PC-9 (cell line): ENCODE measurements around the gene CYBA. TPM values are rescaled to one million over a fixed set of nuclear protein-coding genes. Genes with fewer than 3 reads are reported as not detected.

ENCODE experiments used
- BruUV-seq: library from RNA; stranded (reverse); fragments of 400-500 nt; replicated peaks from 2 replicates; lab custom pipeline; 2021; lab: Mats Ljungman, UMichigan
- CTCF ChIA-PET: fragments of 300-600 bp; sonication (Branson Sonifier 250); formaldehyde crosslinking; loops from one replicate; lab custom pipeline; 2022; ENCODE audit warnings: antibody characterized with exemption; lab: Charles Lee
- POLR2A ChIA-PET: fragments of 300-600 bp; sonication (Branson Sonifier 250); formaldehyde crosslinking; loops from one replicate; lab custom pipeline; 2022; ENCODE audit warnings: antibody characterized with exemption; ENCODE audit not compliant: unreplicated experiment; lab: Charles Lee
- DNase-seq, 2 experiments: peaks; one replicate each; pipeline versions ENCODE4 v3.0.0 to v3.0.0-alpha.2; 2015 to 2022; ENCODE audit warnings: mixed read lengths in 1 of 2
- H2AFZ ChIP-seq: fragments of 200-600 bp; sonication (generic); 2 replicates; pipeline ENCODE4 v1.8.1; 2017; ENCODE audit warnings: antibody characterized with exemption
- H3F3A ChIP-seq: fragments of 200-600 bp; sonication (generic); 2 replicates; pipeline ENCODE4 v1.8.1; 2017; ENCODE audit warnings: antibody characterized with exemption, mild to moderate bottlenecking, low read depth; ENCODE audit not compliant: insufficient read depth
- H3K27ac ChIP-seq: fragments of 200-600 bp; sonication (generic); 2 replicates; pipeline ENCODE4 v1.6.1; 2016; ENCODE audit warnings: mixed run types
- H3K27me3 ChIP-seq: fragments of 200-600 bp; sonication (generic); 2 replicates; pipeline ENCODE4 v1.6.1; 2016; ENCODE audit warnings: low read depth, mixed run types; ENCODE audit not compliant: insufficient read depth
- H3K36me3 ChIP-seq: fragments of 200-600 bp; sonication (generic); 2 replicates; pipeline ENCODE4 v1.6.1; 2016; ENCODE audit warnings: low read depth, mixed run types
- H3K4me1 ChIP-seq: fragments of 200-600 bp; sonication (generic); replicated peaks from 2 replicates; pipeline ENCODE4 v1.6.1; 2016; ENCODE audit warnings: mixed run types; ENCODE audit not compliant: insufficient read depth
- H3K4me2 ChIP-seq: fragments of 200-600 bp; sonication (generic); 2 replicates; pipeline ENCODE4 v1.6.1; 2017; ENCODE audit warnings: mixed run types
- H3K4me3 ChIP-seq: fragments of 200-600 bp; sonication (generic); 2 replicates; pipeline ENCODE4 v1.6.1; 2016; ENCODE audit warnings: mixed run types
- H3K79me2 ChIP-seq: fragments of 200-600 bp; sonication (generic); 2 replicates; pipeline ENCODE4 v1.6.1; 2017; ENCODE audit warnings: low read depth, mixed run types
- H3K9me2 ChIP-seq: fragments of 200-600 bp; sonication (generic); 2 replicates; pipeline ENCODE4 v1.8.1; 2017; ENCODE audit warnings: mild to moderate bottlenecking; ENCODE audit not compliant: insufficient read depth
- H3K9me3 ChIP-seq: fragments of 200-600 bp; sonication (generic); 2 replicates; pipeline ENCODE4 v1.8.1; 2016; ENCODE audit warnings: low read depth; ENCODE audit not compliant: insufficient read depth
- H4K20me1 ChIP-seq: fragments of 200-600 bp; sonication (generic); 2 replicates; pipeline ENCODE4 v1.8.1; 2017; ENCODE audit not compliant: insufficient read depth
- EZH2 ChIP-seq: fragments of 200-600 bp; sonication (generic); IDR thresholded peaks from 2 replicates; pipeline ENCODE4 v1.8.0; 2017; ENCODE audit warnings: antibody characterized with exemption, low read depth
- intact Hi-C: fragments of 100-400 bp; cut with micrococcal nuclease; formaldehyde crosslinking; loops from one replicate; pipeline ENCODE4 v1.10.0; 2022; ENCODE audit not compliant: unreplicated experiment
- total RNA-seq: library from RNA; stranded (reverse); gene quantifications from 2 replicates; pipeline ENCODE4 v1.2.3, GENCODE V29; 2021
- TF ChIP-seq, protein P1 (sequence below): fragments of 200-600 bp; sonication (generic); conservative IDR thresholded peaks from 2 replicates; pipeline ENCODE4 v1.6.1; 2017; ENCODE audit warnings: mixed run types, antibody characterized with exemption, mild to moderate bottlenecking, moderate library complexity

CYBA gene
- total RNA-seq, 1 experiment from 2014 or later, result 8.0 TPM

DNA sequence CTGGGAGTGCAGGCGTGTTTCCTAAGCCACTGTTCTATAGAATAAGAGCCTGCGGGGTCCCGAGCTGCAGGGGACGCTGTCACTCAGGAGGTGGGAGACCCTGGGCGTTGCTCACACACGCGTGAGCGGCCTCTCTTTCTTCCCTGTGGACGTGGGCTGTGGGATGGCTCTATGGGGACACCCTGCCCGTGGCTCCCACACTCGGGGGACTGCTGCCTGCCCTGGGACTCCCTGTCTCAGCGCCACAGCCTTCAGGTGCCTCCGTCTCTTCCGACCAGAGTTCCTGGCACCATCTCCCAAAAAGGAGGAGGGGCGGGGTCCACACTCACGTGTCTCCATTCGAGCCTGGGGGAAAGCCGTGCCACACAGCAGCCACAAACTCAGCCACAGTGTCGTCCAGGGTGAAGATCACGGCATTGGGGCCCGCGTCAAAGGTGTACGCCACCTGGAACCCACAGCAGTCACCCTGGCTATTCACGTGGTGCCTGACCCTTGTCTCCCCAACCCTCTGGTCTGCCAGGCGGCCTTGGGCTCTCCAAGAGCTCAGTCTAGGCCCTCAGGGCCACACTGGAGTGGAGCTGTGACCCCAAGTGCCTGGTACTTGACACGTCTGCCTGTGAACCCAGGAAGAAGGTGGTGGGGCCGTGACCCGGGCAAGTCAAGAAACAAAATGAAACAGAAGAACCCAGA lies 3.7 kb upstream of the CYBA start:
- Histone ChIP-seq H2AFZ (no peak overlapping the region), H3K9me2 (no peaks in the 10 kb centered on the region), H3K36me3 (no peaks in the 10 kb centered on the region), H3F3A (peaks cover 13% of the 10 kb centered on the region; the same call in 1 of the 2 replicates), H3K4me1 (no peaks in the 10 kb centered on the region), H4K20me1 (peaks cover 6% of the 10 kb centered on the region; the same call in 1 of the 2 replicates), H3K27ac (no peak overlapping the region), H3K9me3 (no peaks in the 10 kb centered on the region), H3K27me3 (no peaks in the 10 kb centered on the region), H3K79me2 (0 out of 2 replicates have a peak, but pooled peaks cover 6% of the 10 kb centered on the region), H3K4me2 (no peak overlapping the region), H3K4me3 (no peak overlapping the region)
- CTCF ChIA-PET, result interaction anchor here (0.6 kb wide), 1 partner anchor 57 kb away, joined by 4 read pairs; no protein-coding TSS in a partner anchor
- BruUV-seq, result no TSS peak
- no peak for TF ChIP-seq EZH2
- TF ChIP-seq, protein P1, sequence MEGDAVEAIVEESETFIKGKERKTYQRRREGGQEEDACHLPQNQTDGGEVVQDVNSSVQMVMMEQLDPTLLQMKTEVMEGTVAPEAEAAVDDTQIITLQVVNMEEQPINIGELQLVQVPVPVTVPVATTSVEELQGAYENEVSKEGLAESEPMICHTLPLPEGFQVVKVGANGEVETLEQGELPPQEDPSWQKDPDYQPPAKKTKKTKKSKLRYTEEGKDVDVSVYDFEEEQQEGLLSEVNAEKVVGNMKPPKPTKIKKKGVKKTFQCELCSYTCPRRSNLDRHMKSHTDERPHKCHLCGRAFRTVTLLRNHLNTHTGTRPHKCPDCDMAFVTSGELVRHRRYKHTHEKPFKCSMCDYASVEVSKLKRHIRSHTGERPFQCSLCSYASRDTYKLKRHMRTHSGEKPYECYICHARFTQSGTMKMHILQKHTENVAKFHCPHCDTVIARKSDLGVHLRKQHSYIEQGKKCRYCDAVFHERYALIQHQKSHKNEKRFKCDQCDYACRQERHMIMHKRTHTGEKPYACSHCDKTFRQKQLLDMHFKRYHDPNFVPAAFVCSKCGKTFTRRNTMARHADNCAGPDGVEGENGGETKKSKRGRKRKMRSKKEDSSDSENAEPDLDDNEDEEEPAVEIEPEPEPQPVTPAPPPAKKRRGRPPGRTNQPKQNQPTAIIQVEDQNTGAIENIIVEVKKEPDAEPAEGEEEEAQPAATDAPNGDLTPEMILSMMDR, result no peak
- intact Hi-C loops, result no loop called here
- no peak for DNase-seq
- POLR2A ChIA-PET, result interaction anchor here (0.5 kb wide), 1 partner anchor 8 kb away, joined by 3 read pairs; the partner anchor contains the start of gene MVD

DNA sequence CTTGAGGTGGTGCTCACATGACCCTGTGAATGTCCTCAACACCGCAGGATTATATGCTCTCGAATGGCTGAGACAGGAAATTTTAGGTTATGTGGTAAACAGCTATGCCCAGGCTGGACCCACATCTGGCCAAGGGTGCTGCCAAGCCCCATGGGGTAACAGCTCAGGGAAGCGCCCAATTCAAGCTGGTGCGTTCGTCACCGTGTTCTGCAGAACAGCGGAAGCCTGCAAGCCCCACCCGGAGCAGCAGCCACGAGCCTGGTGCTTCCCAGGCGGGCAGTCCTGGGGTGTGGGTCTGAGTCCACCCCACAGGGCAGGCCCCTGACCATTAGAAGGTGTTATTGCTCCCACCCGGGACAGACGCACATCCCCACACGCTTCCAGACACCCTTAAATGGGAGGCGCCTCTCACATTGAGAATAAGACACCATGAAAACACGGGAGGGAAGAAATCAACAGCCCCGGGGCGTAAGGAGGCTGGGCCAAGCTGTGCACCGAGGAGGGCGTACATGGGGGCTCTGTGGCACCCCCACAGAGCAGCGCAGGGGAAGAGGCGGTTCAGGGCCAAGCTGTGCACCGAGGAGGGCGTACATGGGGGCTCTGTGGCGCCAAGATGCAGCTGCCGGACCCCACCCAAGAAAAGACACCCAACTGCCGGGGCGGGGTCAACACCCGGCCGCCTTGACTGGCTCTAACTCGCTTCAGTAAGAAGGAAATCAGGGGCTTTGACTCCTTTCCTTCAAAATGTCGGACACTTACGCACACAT lies 2.9 kb upstream of the CYBA start:
- ChIA-PET POLR2A (interaction anchor here (0.7 kb wide), 1 partner anchor 587 kb away, joined by 3 read pairs; no protein-coding TSS in a partner anchor), CTCF (no interaction called here)
- no peak overlapping the region for H3K27ac ChIP-seq

DNA sequence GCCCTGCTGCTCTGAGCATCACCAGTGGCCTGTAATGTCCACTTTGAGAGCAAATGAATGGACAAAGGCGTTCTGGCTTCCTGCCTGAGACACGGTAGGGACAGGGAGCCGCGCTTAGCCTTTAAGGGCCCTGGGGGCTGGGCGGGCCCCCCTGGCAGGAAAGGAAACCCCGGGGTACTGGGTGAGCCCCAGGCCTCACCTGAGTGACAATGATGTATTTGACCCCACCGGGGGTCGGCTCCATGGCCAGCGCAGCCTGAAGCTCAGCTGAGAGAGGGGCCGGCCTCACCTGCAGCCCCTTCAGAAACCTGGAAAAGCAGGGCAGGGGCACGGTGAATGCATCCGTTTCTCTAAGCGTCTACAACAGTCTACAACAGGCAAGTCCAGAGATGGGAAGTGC lies 2.2 kb upstream of the CYBA start:
- H3K4me3 ChIP-seq, result no peak overlapping the region
- POLR2A ChIA-PET, result interaction anchor here (0.7 kb wide), 1 partner anchor 587 kb away, joined by 3 read pairs; no protein-coding TSS in a partner anchor
- no TSS peak for BruUV-seq

More for the DNA sequence above, 2.9 kb upstream of the CYBA start:
- Histone ChIP-seq H3K4me1 (no peaks in the 10 kb centered on the region), H3K9me3 (no peaks in the 10 kb centered on the region), H2AFZ (no peak overlapping the region), H3K4me2 (no peak overlapping the region), H3K27me3 (no peaks in the 10 kb centered on the region), H4K20me1 (peaks cover 12% of the 10 kb centered on the region), H3K79me2 (no peaks in the 10 kb centered on the region), H3F3A (peaks cover 18% of the 10 kb centered on the region; the same call in 1 of the 2 replicates), H3K4me3 (no peak overlapping the region), H3K36me3 (no peaks in the 10 kb centered on the region), H3K9me2 (no peaks in the 10 kb centered on the region)
- no peak for TF ChIP-seq EZH2
- TF ChIP-seq, protein P1, result no peak
- BruUV-seq, result no TSS peak
- intact Hi-C loops, result no loop called here
- DNase-seq, result no peak

More for the DNA sequence above, 2.2 kb upstream of the CYBA start:
- H3K79me2 ChIP-seq, result no peaks in the 10 kb centered on the region
- TF ChIP-seq, protein P1, result no peak
- no peak for TF ChIP-seq EZH2
- no peaks in the 10 kb centered on the region for H3K9me3 ChIP-seq
- peaks cover 12% of the 10 kb centered on the region for H4K20me1 ChIP-seq
- no peak overlapping the region for H2AFZ ChIP-seq
- DNase-seq, result no peak
- no peaks in the 10 kb centered on the region for H3K27me3 ChIP-seq
- no peaks in the 10 kb centered on the region for H3K4me1 ChIP-seq
- no peaks in the 10 kb centered on the region for H3K36me3 ChIP-seq
- H3K9me2 ChIP-seq, result no peaks in the 10 kb centered on the region
- H3K27ac ChIP-seq, result no peak overlapping the region
- intact Hi-C loops, result no loop called here
- CTCF ChIA-PET, result no interaction called here
- H3K4me2 ChIP-seq, result no peak overlapping the region
- H3F3A ChIP-seq, result peaks cover 18% of the 10 kb centered on the region; the same call in 1 of the 2 replicates
